Measurements from ENCODE around the gene SREBF2.

The SREBF2 gene

GRCh38 chr22:41832553-41833368 lies at the start of gene SREBF2:
Gene SREBF2 (plus strand): TSS chr22:41833105. CDS start chr22:41833271, 166 bp downstream.
- peak; percentile 99 for DNase-seq

GRCh38 chr22:41787331-41787730 lies 45.6 kb upstream of the SREBF2 start:
- no peak for DNase-seq

DNA sequence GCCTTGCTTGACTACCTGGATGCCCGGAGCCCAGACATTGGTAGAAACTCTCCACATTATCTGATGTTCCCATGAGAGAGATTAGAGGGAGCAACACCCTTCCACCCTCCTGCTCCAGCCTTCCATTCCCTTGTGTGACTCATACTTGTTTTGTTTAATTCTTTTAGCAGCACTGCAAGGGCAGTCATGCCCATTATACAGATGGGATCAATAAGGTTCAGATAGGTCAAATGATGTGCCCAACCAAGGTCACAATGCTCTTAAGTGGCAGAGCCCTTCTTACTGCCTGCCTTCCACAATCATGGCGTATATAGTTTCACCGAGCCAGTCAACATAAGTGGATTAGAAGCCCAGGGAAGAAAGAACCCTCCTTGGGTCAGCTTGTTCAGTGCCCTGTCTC lies 39.0 kb upstream of the SREBF2 start:
- DNase-seq: no peak

GRCh38 chr22:41798736-41799135 lies 34.2 kb upstream of the SREBF2 start:
- no peak for DNase-seq

DNA sequence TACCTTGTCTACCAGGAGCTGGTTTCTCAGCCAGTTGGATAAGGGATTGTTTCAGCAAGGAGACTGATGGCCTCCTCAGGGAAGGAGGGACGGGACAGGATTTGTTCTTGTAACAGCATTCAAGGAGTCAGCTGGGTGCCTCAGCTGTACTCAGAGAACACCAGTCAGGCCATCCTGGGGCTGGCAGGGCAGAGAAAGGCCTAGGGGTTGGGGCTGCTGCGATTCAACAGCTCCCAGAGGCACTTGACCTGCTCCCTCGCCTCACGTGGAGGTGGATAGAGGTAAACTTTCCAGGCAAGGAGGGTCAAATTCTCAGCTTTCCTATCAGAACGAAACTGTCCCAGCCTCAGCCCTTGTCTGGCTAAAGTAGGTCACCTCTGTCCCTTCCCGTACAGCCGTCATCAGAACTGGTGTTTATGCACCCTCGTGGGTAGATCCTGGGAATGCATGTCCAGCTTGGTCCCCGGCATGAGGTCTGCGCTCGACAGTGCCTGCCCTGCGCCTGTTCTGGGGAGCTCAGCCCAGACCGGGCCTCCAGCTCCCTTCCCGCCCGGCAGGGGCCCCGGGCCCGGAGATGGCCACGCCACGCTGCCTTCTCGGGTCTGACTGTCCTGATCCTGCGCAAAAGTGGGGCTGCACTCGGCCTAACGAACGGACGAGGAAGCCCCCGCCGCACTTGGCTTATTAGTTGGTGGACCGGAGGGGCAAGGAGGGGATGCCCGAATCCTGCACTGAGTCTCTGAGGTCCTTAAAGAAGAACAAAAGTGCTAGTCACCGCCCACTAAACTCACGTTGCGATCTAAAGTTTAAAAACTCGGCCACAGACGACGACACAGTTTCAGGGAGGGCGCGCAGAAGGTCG lies 33.2 kb upstream of the SREBF2 start:
- DNase-seq: peak; percentile 35

GRCh38 chr22:41800348-41801146 lies 32.4 kb upstream of the SREBF2 start, which contains the start of gene CCDC134:
Gene CCDC134 (plus strand): TSS chr22:41800679. CDS start chr22:41808891, 8,212 bp downstream.
- peak; percentile 95 for DNase-seq

- no peak for DNase-seq
Measured at GRCh38 chr22:41801147-41801819, 31.6 kb upstream of the SREBF2 start.

- DNase-seq: peak; percentile 37
Measured at GRCh38 chr22:41801886-41802285, 31.0 kb upstream of the SREBF2 start.

GRCh38 chr22:41805639-41806038 lies 27.3 kb upstream of the SREBF2 start:
- no peak for DNase-seq

- no peak for DNase-seq
Measured at GRCh38 chr22:41808400-41808799, 24.5 kb upstream of the SREBF2 start.

DNA sequence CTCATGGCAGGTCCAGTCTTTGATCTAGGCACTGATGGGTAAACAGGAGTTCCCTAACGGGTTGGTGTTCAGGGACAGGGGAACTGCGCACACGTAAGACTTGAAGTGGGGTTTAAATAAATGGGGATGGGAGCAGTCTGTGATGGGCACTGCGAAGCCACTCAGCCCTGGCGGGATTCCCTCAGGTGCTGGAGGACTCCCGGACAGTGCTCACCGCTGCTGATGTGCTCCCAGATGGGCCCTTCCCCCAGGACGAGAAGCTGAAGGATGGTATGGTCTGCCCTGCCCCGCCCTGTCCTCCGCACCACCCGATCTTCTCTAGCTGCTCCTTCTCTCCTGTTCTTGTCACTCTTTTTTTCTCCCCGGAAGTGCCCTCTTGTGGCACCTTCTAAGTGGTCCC lies 22.9 kb upstream of the SREBF2 start:
- no peak for DNase-seq

DNA sequence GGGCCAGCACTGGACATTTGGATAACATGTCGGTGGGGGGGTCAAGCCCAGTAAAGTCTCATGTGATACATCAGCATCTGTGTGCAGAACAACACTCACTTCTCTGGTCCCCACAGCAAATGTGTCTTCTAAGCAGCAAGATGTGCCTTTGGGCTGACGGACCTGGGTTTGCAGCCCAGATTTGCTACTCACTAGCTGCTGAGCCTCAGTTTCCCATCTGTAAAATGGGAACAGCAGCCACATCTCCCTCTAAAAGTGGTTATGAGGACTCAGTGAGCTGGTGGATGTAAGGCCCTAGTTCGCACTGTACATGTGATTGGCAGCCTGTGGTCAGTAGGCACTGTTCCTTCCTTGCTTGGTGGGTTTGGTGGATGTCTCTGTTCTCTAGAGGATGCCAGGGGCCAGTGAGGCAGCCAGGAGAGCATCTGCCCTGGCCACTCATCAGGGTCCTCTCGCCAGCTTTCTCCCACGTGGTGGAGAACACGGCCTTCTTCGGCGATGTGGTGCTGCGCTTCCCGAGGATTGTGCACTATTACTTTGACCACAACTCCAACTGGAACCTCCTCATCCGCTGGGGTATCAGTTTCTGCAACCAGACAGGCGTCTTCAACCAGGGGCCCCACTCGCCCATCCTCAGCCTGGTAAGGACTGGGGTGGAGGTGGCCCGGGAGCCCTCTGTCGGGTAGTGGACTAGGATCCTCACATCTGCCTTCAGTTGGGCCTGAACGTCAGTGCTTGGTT lies 19.9 kb upstream of the SREBF2 start:
- no peak for DNase-seq

DNA sequence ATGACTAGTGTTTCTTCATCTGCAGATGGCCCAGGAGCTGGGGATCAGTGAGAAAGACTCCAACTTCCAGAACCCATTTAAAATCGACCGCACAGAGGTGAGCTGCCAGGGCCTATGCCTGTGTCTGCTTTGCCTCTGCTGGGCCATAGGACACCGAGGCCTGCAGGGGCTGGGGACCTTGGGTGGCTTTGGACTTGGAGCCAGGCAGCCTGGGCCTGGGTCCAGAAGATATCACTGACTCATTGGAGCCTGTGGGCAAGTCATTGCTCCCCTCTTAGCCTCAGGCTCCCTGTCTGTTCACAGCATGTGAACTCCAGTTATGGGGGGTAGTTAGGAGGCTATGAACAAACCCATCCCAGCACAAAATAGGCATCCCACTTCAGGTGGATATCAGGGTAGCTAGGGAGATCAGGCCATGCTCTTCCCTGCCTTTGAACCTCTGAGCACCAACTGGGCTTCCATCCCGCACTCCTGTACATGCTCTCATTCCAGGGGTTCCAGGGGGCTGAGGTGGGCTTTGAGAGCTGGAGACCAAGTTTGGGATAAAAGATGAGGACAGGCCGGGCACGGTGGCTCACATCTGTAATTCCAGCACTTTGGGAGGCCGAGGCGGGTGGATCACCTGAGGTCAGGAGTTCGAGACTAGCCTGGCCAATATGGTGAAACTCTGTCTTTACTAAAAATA lies 19.0 kb upstream of the SREBF2 start:
- no peak for DNase-seq

- no peak for DNase-seq
Measured at GRCh38 chr22:41815716-41816115, 17.2 kb upstream of the SREBF2 start.

DNA sequence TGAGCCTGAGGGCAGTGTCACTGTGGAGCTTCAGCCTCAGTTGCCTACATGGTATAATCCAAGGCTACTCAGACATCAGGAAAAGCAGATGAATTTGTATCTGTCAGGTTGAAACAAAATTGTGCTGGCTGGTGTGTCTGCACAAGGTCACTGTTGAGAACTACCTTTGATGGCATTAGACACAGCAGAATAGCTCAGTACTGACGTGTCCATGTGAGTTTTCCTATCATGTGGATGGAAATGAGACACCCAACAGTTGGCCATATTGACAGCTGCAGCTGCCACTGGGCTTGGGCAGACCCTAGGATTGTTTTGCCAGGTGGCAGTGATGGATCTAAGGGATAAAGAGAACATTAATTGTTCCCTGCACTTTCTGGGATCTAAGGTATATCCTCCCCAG lies 16.7 kb upstream of the SREBF2 start:
- DNase-seq: no peak

DNA sequence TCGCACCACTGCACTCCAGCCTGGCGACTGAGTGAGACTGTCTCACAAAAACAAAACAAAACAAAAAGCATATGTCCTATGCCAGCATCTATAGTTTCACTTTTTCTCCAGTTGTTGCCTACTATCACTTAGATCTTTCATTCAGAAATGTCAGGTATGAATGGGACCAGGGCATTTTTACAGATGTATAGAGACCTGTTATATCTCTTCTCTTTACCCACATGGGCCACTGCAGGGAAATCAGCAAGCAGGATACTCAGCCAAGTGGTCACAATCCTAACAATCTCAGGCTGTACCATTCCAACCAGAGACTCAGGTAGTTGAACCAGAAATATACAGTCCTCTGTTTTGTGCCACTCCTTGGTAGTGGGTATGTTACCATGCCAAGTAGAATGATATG lies 16.0 kb upstream of the SREBF2 start:
- no peak for DNase-seq

GRCh38 chr22:41818011-41818410 lies 14.9 kb upstream of the SREBF2 start:
- no peak for DNase-seq

- no peak for DNase-seq
Measured at GRCh38 chr22:41818596-41818995, 14.3 kb upstream of the SREBF2 start.

- no peak for DNase-seq
Measured at GRCh38 chr22:41819257-41819656, 13.6 kb upstream of the SREBF2 start.

DNA sequence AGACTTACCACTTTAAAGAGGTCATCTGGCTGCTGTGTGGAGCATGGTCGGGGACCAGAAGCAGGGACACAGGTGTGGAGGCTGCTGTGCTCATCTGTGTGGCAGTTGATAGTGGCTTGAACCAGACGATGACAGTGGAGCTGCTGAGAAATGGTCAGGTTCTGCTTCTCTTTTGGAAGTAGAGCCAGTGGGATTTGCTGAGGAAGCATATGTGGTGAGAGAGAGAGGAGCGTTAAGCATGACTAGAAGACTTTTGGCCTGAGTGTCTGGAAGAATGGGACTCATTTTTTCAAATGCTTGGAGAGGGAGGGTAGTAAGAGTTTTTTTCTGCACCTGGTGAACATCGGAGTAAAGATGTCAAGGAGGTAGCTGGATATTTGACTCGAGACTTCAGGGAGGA lies 12.5 kb upstream of the SREBF2 start:
- no peak for DNase-seq

Measured in OCI-M1 (cell line).